Activated CD4-positive, alpha-beta T cell treated with anti-CD3 and anti-CD28 coated beads, Interleukin-2, amount 50 U/mL, for 48 hours (primary cell): ENCODE measurements around the gene JUND.
"Not testable (repeated sequence)": the region's sequence is repeated elsewhere in the genome, so short reads cannot be mapped to it uniquely, and the experiment has no call there.

Experiments
- DNase-seq, 2 experiments: peaks; one replicate each; pipeline ENCODE4 v3.0.0-alpha.2; 2020

Gene JUND

DNA sequence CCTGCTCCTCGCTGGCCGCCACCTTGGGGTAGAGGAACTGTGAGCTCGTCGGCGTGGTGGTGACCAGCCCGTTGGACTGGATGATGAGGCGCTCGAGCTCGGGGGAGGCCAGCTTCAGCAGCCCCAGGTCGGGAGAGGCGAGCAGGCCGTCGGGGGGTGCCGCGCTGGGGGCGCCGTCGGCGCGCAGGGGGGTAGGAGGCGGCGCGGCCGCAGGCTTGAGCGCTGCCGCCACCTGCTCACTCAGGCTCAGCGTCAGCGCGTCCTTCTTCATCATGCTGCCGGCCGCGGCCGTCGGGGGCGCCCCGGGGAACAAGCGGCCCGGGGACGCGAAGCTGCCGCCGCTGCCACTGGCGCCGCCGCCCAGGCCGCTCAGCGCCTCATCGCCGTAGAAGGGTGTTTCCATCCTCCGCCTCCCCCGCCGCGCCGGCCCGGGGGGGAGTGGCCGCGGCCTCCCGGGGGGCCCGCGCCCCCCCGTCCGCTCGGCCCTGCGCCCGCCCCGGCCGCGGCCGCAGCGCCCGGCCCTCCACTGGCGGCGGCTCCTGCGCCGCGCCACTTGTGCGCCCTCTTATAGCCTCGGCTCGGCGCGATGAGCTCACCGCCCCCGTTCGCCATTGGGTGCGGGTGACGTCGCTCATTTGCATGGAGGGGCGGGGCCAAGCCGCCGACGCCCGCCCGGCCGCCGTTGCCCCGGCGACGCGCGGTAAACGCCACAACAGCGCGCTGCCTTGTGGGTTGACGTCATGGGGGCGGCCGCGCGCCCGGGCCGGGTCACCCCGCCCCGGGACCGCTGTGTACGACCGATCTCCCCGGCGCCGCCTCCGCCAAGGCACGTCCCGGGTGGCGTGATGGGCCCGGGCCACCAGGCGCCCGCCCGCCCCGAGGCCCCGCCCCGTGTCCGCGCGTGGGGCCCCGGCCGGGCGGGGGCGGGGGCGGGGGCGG, at the start of gene JUND:
Gene JUND (minus strand): TSS at position 541 of the 939 bp plus-strand sequence. CDS start 138 bp downstream, at position 403.
- peak; percentile 97 for DNase-seq

GRCh38 chr19:18330868-18331267, 49.4 kb upstream of the JUND start:
- no peak for DNase-seq

DNA sequence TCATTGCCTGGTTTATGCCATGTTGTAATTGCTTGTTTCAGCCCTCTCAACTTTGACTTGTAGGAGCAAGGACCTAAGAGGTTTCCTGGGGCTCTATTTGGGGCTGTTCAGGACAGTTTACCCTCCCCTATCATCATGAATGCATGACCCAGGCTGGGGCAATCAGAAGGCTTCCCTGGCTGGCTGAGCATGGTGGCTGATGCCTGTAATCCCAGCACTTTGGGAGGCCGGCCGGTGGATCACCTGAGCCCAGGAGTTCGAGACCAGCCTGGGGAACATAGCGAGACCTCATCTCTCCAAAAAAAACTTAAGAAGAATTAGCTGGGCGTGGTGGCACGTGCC, 47.6 kb upstream of the JUND start:
- DNase-seq, result no peak

DNA sequence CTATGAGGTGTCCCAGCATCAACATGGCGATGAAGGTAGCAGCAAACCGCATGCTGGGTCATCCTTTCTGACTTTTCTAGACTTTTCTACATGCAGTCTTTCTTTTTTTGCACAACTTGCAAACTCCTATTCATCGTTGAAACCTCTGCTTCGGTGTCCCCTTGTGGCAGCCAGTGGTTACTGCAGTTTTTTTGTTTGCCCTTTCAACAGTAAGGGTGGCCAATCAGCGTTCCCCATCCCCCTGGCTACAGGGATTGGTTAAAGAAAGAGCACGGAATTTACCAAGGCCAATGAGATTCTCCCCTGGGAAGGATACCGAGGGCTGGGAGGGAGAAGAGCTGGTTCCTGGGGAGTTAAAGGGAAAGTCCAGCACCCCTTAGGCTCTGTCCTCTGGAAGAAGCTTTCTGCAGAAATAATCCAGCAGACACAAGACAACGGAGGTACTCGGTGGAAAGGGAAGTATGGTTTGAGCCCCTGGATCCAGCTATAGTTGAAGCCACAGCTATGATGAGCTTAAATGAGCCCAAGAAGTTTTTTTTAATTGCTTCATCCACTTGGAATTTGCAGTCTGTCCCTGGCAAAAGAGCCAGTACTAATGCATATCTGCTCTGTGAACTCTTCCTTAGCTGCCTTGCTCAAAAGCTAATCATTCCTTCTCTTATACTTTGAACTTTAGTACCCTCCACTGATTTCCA, 47.1 kb upstream of the JUND start:
- DNase-seq, result peak; percentile 86 to 93

DNA sequence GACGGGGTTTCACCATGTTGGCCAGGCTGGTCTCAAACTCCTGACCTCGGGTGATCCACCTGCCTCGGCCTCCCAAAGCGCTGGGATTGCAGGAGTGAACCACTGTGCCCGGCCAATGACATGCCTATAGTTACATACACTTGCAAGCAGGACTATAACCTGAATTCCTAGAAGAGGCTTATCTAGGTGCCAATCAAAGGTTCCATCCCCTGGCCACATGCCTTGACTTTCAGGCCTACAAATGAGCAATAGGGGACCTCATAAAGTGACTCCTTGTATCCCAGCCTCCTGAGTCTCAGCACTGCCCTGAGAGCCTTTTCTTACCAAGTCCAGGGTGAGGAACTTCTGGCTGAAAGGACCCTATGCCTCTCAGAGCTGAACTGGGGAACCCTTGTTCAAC, 45.4 kb upstream of the JUND start:
- DNase-seq, result no peak

- not testable (repeated sequence) for DNase-seq
Observed at GRCh38 chr19:18324373-18324731, 42.9 kb upstream of the JUND start.

GRCh38 chr19:18322759-18323460, 41.5 kb upstream of the JUND start, which contains the start of gene LSM4:
TSS of gene LSM4 (minus strand) at chr19:18323076. CDS start at chr19:18323020, 56 bp downstream.
- peak; percentile 99 to 100 for DNase-seq

DNA sequence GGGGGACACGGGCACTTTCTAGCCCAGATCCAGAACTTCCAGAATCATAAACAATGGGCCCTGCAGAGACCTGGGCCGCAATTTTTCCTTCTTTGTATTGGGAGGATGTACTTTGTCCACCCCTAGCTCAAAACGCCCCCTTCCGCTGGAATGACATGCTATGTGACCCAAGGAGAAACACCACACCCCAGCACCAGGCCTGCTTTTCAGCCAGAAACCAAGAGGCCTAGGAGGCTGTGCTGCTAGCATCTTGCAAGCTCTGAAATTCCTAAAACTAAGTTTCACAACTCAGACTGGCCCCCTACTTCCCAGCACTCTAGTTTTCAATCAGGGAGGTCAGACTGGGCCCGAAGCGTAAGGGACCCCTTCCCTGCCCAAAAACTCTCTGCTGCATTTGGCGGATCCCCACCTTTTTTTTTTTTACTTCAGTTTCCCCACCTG, 40.9 kb upstream of the JUND start:
- peak; percentile 66 to 71 for DNase-seq

GRCh38 chr19:18321734-18322102, 40.3 kb upstream of the JUND start:
- DNase-seq, result no peak

GRCh38 chr19:18320865-18321733, 39.7 kb upstream of the JUND start:
- DNase-seq, result no peak

GRCh38 chr19:18319591-18320135, 38.2 kb upstream of the JUND start:
- DNase-seq, result no peak

GRCh38 chr19:18317961-18318800, 36.8 kb upstream of the JUND start:
- peak; percentile 49 to 66 for DNase-seq

DNA sequence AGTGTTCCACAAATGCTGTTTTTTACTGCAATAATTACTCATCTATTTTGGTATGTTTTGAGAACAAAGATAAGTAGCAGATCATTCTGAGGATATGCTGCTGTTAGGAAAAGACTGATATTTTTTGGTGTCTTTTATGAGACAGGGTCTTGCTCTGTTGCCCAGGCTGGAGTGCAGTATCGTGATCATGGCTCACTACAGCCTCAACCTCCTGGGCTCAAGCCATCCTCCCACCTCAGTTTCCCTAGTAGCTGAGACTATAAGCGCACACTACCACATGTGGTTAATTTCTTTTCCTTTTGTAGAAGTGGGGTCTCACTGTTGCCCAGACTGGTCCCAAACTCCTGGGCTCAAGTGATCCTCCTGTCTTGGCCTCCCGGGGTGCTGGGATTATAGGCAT, 32.0 kb upstream of the JUND start:
- no peak for DNase-seq

- no peak for DNase-seq
Observed at GRCh38 chr19:18312092-18312534, 30.7 kb upstream of the JUND start.

DNA sequence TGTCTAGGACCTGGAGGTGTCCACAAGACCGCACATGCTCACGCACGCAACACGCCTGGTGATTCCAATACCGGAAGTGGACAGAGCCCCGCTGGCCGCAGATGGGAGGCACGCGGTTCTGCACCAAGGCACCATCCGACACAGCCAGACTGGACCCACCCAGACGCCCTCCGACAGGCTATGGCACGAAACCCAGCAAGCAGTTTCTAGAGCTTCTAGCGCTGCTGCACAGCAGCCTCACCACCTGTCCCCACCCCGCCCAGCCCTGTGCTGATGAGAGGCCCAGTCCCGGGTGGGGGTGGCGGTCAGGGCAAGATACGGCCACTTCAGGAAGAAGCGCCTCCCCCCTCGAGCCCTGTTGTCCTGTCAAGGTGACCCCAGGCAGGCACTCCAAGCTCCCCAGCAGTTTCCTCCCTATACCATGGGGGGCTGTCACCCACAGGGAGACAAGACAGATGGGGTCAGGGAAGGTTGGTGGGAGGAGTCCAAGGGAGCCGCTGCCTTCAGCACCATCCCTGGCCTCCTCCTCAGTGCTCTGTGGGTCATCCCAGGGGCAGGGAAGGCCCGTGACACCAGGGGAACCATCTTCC, 30.2 kb upstream of the JUND start:
- DNase-seq, result no peak

DNA sequence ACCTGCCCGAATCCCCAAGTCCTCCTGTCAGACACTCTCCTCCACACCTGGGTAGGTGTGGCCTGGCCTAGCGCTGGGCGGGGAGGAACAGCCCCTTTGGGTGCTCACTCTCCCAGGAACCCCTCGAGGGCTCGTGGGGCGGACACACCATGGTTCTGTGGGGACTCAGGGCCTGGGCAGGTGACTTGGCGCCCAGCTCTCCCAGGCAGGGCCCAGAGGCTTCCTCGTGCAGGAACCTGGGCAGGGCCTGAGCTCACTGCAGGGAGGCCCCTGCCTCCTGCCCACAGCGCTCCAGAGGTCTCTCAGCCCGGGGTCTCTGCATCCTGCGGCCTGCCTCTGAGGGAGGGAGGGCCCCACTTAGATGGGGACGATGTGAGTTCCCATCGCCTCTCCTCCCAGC, 29.5 kb upstream of the JUND start:
- DNase-seq, result no peak

DNA sequence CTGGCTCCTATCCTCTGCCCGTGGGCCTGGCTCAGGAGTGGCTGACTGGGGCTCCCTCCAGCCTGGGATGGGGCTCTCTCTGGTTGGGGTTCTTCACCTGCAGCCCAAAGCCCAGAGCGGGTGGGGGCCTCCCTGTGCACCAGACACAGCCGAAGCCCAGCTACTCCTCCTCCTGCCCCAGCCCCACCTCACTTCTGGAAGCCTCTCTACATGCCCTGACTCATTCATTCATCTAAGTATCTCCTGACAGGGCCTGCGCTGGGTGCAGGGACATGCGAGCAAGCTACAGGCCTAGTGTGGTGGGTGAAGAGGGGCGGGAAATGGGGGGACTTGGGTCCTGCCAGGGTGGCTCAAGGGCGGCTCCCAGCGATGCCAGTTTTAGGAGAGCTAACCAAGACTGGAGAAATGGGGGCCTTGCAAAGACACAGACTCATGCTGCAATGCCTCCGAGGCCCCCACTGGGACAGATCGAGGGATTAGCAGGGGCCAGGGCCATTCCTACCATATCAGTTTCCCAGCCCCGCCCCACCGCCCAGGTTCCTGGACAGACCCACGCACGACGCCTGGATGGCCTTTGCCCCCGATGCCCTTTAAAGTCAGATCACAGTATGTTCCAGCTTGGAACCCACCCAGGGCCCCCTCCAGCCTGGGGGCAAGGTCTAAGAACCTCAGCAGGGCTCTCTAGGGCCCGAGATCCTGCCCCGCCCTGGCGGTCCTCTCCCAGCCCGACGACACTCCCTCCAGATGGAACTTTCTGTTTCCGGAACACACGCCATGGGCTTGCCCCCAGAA, 28.9 kb upstream of the JUND start:
- no peak for DNase-seq

DNA sequence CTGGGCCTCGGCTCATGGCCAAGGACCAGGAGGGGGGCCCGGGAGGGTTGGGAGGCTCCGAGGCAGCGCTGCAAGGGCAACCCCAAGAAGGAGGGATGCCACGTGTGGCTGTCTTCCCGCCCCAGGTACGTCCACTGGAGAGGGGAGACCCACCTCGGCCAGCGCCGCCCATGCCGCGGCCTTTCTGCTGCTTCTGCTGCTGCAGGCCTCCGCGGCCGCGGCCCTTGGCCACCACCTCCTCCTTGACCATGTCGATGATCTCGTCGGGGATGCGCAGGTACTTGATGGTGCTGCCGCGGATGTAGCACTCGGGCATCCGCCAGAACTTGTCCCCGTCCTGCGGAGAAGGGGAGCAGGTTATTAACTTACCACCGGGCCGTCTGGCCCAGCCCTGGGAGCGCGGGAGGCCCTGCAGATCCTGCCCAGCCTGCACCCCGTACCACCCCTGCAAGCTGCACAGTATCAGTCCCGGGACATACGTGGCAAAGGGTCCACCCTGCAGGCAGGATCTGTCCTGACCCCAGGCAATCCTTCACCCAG, 28.2 kb upstream of the JUND start:
- no peak for DNase-seq

- DNase-seq, result no peak
Observed at GRCh38 chr19:18308948-18309325, 27.5 kb upstream of the JUND start.
